HG02973 (cell line): ENCODE measurements around the gene BAIAP2.
"Not testable (repeated sequence)": the region's sequence is repeated elsewhere in the genome, so short reads cannot be mapped to it uniquely, and the experiment has no call there.

ENCODE experiments used
- ATAC-seq: cut with Tn5 transposase; IDR thresholded peaks from one replicate; pipeline ENCODE4 v1.9.1; 2021; ENCODE audit warnings: moderate library complexity; ENCODE audit not compliant: unreplicated experiment

The BAIAP2 gene

GRCh38 chr17:81066072-81066471, 31.1 kb downstream of the BAIAP2 start:
- no peak for ATAC-seq

- ATAC-seq: no peak
Measured at GRCh38 chr17:81066771-81067315, 31.9 kb downstream of the BAIAP2 start.

GRCh38 chr17:81067391-81067811, 32.5 kb downstream of the BAIAP2 start:
- no peak for ATAC-seq

GRCh38 chr17:81068411-81069134, 33.6 kb downstream of the BAIAP2 start:
- ATAC-seq: no peak

GRCh38 chr17:81069135-81069645, 34.2 kb downstream of the BAIAP2 start:
- no peak for ATAC-seq

- no peak for ATAC-seq
Measured at GRCh38 chr17:81070541-81071246, 35.7 kb downstream of the BAIAP2 start.

GRCh38 chr17:81071761-81072741, 37.1 kb downstream of the BAIAP2 start:
- ATAC-seq: no peak

GRCh38 chr17:81073967-81074839, 39.3 kb downstream of the BAIAP2 start:
- ATAC-seq: no peak

- ATAC-seq: no peak
Measured at GRCh38 chr17:81074875-81075274, 39.9 kb downstream of the BAIAP2 start.

GRCh38 chr17:81075307-81075706, 40.4 kb downstream of the BAIAP2 start:
- ATAC-seq: no peak

GRCh38 chr17:81076141-81076679, 41.3 kb downstream of the BAIAP2 start:
- no peak for ATAC-seq

- not testable (repeated sequence) for ATAC-seq
Measured at GRCh38 chr17:81078026-81078913, 43.3 kb downstream of the BAIAP2 start.

GRCh38 chr17:81080019-81080418, 45.1 kb downstream of the BAIAP2 start:
- no peak for ATAC-seq

GRCh38 chr17:81081222-81082176, 46.5 kb downstream of the BAIAP2 start:
- no peak for ATAC-seq

- ATAC-seq: no peak
Measured at GRCh38 chr17:81082177-81083073, 47.5 kb downstream of the BAIAP2 start.

GRCh38 chr17:81083125-81083765, 48.3 kb downstream of the BAIAP2 start:
- no peak for ATAC-seq
